Effector memory CD4-positive, alpha-beta T cell (primary cell): ENCODE measurements around the gene WWTR1.

Experiments
- DNase-seq, 3 donors: peaks; one replicate each; pipeline ENCODE4 v3.0.0-alpha.2; 2020
- H3K27ac ChIP-seq: 2 replicates; pipeline ENCODE4 v1.7.0; 2013; ENCODE audit warnings: mild to moderate bottlenecking, low read length, moderate library complexity; ENCODE audit not compliant: insufficient read depth, poor library complexity, severe bottlenecking
- H3K27me3 ChIP-seq: replicated peaks from 2 replicates; pipeline ENCODE4 v1.7.0; 2013; ENCODE audit warnings: mild to moderate bottlenecking, low read length; ENCODE audit not compliant: insufficient read depth, control insufficient read depth, poor library complexity, severe bottlenecking
- H3K36me3 ChIP-seq: 2 replicates; pipeline ENCODE4 v1.7.0; 2013; ENCODE audit warnings: mild to moderate bottlenecking, low read length, moderate library complexity; ENCODE audit not compliant: control insufficient read depth, insufficient read depth
- H3K4me1 ChIP-seq: 2 replicates; pipeline ENCODE4 v1.7.0; 2013; ENCODE audit warnings: low read length, mild to moderate bottlenecking; ENCODE audit not compliant: control insufficient read depth, insufficient read depth, poor library complexity, severe bottlenecking
- H3K4me3 ChIP-seq: 2 replicates; pipeline ENCODE4 v1.7.0; 2013; ENCODE audit warnings: low read length, low read depth, mild to moderate bottlenecking; ENCODE audit not compliant: insufficient read depth, poor library complexity, severe bottlenecking
- H3K9me3 ChIP-seq: 2 replicates; pipeline ENCODE4 v1.7.0; 2013; ENCODE audit warnings: mild to moderate bottlenecking, low read length, moderate library complexity; ENCODE audit not compliant: control insufficient read depth

The WWTR1 gene

GRCh38 chr3:149507491-149508324, 150.1 kb downstream of the WWTR1 start:
- Histone ChIP-seq H3K4me3 (no peak overlapping the region), H3K27me3 (no peaks in the 10 kb centered on the region), H3K27ac (no peak overlapping the region), H3K9me3 (no peaks in the 10 kb centered on the region), H3K36me3 (no peaks in the 10 kb centered on the region), H3K4me1 (no peaks in the 10 kb centered on the region)
- no peak for DNase-seq

DNA sequence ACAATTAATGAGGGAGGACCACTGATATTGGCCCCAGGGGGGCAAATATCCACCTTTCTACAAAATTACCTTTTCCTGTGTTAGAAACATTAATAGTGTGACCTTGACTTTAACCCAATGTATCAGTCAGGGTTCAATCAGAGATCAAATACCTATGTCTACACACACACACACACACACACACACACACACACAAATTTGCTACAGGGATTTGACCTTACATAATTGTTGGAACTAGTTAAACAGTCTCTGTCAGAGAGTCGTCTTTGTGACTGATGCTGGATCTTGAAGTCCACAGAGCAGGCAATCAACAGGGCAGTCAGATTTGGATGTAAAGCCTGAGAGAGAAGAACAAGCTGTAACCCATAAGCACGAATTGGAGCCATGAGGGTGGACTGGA, 150.9 kb downstream of the WWTR1 start:
- no peaks in the 10 kb centered on the region for H3K9me3 ChIP-seq
- no peak for DNase-seq
- H3K36me3 ChIP-seq, result no peaks in the 10 kb centered on the region
- no peak overlapping the region for H3K27ac ChIP-seq
- no peaks in the 10 kb centered on the region for H3K27me3 ChIP-seq
- no peak overlapping the region for H3K4me3 ChIP-seq
- H3K4me1 ChIP-seq, result no peaks in the 10 kb centered on the region

GRCh38 chr3:149506540-149506939, 151.3 kb downstream of the WWTR1 start:
- Histone ChIP-seq H3K4me1 (no peaks in the 10 kb centered on the region), H3K27ac (no peak overlapping the region), H3K36me3 (no peaks in the 10 kb centered on the region), H3K27me3 (no peaks in the 10 kb centered on the region), H3K9me3 (no peaks in the 10 kb centered on the region), H3K4me3 (no peak overlapping the region)
- DNase-seq, result no peak

DNA sequence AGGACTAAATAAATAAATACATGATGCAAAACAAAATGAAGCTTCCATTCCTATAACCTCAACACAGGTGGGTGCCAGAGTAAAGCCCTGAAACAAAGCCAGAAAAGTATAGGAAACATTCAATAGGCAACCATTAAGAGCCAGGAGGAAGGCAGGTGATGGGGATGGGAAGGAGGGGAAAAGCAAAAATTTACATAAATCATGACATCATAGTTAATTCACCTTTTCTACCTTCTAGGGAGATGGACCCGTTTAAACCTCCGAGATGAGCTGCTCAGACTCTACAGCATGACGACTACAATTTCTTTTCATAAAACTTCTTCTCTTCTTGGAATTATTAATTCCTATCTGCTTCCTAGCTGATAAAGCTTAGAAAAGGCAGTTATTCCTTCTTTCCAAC, 155.4 kb downstream of the WWTR1 start:
- Histone ChIP-seq H3K27ac (no peak overlapping the region), H3K9me3 (no peaks in the 10 kb centered on the region), H3K36me3 (no peaks in the 10 kb centered on the region), H3K4me3 (no peak overlapping the region), H3K27me3 (no peaks in the 10 kb centered on the region), H3K4me1 (no peaks in the 10 kb centered on the region)
- DNase-seq, result no peak

GRCh38 chr3:149501524-149501923, 156.3 kb downstream of the WWTR1 start:
- Histone ChIP-seq H3K4me1 (no peaks in the 10 kb centered on the region), H3K9me3 (no peaks in the 10 kb centered on the region), H3K36me3 (no peaks in the 10 kb centered on the region), H3K4me3 (no peak overlapping the region), H3K27me3 (no peaks in the 10 kb centered on the region), H3K27ac (no peak overlapping the region)
- DNase-seq, result no peak

DNA sequence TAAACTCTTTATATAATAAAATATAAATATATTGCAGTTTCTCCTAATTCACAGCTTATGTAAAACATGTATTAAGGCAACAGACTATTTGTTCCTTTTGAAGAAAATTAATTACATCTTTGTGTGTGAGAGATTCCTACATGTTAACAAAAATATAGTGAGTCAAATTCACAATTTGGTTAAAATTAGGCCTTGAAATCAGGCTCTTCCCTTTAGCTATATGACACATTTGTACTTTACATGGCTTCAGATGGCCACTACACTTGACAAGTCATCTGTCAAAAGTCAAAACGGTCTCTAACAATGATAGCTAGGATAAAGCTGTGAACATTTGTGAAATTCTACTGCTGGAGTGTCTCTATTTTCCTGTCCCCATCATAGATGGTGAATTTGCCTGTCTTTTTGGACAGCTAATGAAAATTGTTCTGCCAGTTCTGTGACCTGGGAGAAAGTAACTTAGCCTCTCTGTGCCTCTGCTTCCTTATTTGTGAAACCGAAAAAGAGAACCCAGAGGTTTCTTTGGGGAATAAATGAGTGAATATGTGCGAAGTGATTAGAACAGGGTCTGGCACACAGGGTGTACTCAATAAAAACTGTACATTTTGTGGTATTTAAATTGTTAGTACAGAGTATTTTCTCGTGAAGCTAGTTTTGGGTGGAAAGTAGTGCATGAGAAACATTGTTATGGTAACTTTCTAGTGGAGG, 159.7 kb downstream of the WWTR1 start:
- no peaks in the 10 kb centered on the region for H3K9me3 ChIP-seq
- H3K4me3 ChIP-seq, result no peak overlapping the region
- H3K4me1 ChIP-seq, result no peaks in the 10 kb centered on the region
- no peaks in the 10 kb centered on the region for H3K36me3 ChIP-seq
- no peak for DNase-seq
- no peaks in the 10 kb centered on the region for H3K27me3 ChIP-seq
- no peak overlapping the region for H3K27ac ChIP-seq

GRCh38 chr3:149496891-149497290, 160.9 kb downstream of the WWTR1 start:
- Histone ChIP-seq H3K4me3 (no peak overlapping the region), H3K27me3 (no peaks in the 10 kb centered on the region), H3K4me1 (no peaks in the 10 kb centered on the region), H3K9me3 (no peaks in the 10 kb centered on the region), H3K36me3 (no peaks in the 10 kb centered on the region), H3K27ac (no peak overlapping the region)
- no peak for DNase-seq

GRCh38 chr3:149495581-149496125, 162.2 kb downstream of the WWTR1 start:
- H3K4me1 ChIP-seq, result no peaks in the 10 kb centered on the region
- no peaks in the 10 kb centered on the region for H3K36me3 ChIP-seq
- no peaks in the 10 kb centered on the region for H3K9me3 ChIP-seq
- no peak for DNase-seq
- no peak overlapping the region for H3K27ac ChIP-seq
- no peaks in the 10 kb centered on the region for H3K27me3 ChIP-seq
- H3K4me3 ChIP-seq, result no peak overlapping the region

DNA sequence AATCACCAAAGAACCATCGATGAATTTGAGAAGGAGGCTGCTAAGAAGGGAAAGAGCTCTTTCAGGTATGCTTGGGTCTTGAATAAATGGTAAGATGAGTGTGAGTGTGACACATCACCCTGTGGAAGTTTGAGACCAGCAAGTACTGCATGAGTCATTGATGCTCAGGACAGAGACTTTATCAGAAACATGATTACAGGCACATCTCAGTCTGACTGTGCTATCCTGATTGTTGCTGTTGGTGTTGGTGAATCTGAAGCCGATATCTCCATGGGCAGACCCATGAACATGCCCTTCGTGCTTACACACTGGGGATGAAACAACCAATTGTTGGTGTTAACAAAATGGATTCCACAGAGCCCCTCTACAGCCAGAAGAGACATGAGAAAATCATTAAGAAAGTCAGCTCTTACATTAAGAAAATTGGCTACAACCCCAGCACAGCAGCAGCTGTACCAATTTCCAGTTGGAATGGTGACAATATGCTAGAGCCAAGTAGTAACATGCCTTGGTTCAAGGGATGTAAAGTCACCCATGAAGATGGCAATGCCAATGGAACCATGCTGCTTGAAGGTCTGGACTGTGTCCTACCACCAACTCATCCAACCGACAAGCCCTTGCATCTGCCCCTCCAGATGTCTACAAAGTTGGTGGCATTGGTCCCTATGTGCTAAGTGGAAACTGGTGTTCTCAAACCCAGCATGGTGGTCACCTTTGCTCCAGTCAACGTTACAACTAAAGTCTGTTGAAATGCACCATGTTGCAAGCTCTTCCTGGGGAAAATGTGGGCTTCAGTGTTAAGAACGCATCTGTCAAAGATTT, 162.9 kb downstream of the WWTR1 start:
- H3K9me3 ChIP-seq, result no peaks in the 10 kb centered on the region
- no peaks in the 10 kb centered on the region for H3K36me3 ChIP-seq
- H3K27me3 ChIP-seq, result no peaks in the 10 kb centered on the region
- no peak overlapping the region for H3K27ac ChIP-seq
- H3K4me3 ChIP-seq, result no peak overlapping the region
- no peak for DNase-seq
- no peaks in the 10 kb centered on the region for H3K4me1 ChIP-seq
